Pancreas (tissue), 10 donors: ENCODE measurements around the gene OST4. TPM values are rescaled to one million over a fixed set of nuclear protein-coding genes. Genes with fewer than 3 reads are reported as not detected.

Source experiments
- ATAC-seq, 4 donors: fragments of 200-7000 bp; cut with Tn5 transposase; one replicate each; pipeline versions ENCODE4 v1.8.0 to v1.9.1; 2020; ENCODE audit warnings: mild to moderate bottlenecking in 4 of 4, moderate library complexity in 4 of 4
- DNase-seq, 6 donors: peaks; one replicate each; pipeline ENCODE4 v3.0.0-alpha.2; 2020
- FAIRE-seq: peaks from 2 replicates; lab custom pipeline; 2012; peaks lifted over from hg19 to GRCh38; lab: Jason Lieb, UNC
- H3K27ac ChIP-seq, 4 donors: fragments of 200-600 bp; sonication (generic); 1 replicate in 3 of 4; 2 replicates in 1 of 4; pipeline versions ENCODE4 v1.5.0 to v1.8.0; 2020
- H3K27me3 ChIP-seq, 4 donors: fragments of 200-600 bp; one replicate each; pipeline ENCODE4 v1.8.0; 2021
- H3K36me3 ChIP-seq, 3 donors: fragments of 200-600 bp; sonication (generic) in 1 of 3; one replicate each; pipeline versions ENCODE4 v1.5.0 to v1.8.0; 2020 to 2021
- H3K4me1 ChIP-seq, 3 donors: fragments of 200-600 bp; one replicate each; pipeline ENCODE4 v1.8.0; 2021
- H3K4me3 ChIP-seq, 4 donors: fragments of 200-600 bp; sonication (generic) in 2 of 4; one replicate each; pipeline versions ENCODE4 v1.5.0 to v1.8.0; 2020 to 2021
- H3K9me3 ChIP-seq, 4 donors: fragments of 200-600 bp; one replicate each; pipeline ENCODE4 v1.8.0; 2021
- CTCF ChIP-seq, 4 donors: fragments of 200-600 bp; sonication (generic) in 3 of 4; IDR thresholded peaks; one replicate each; pipeline versions ENCODE4 v1.5.0 to v1.8.0; 2021; ENCODE audit warnings: antibody characterized with exemption in 4 of 4
- WGBS, 2 donors: extraction: QIAGEN DNeasy Blood & Tissue Kit; methylation state at CpG; one replicate each; pipeline ENCODE4 v1.1.7; 2013; 5-methylcytosine and 5-hydroxymethylcytosine counted together
- intact Hi-C, 3 donors: fragments of 100-400 bp; cut with DNase I; formaldehyde crosslinking; loops; one replicate each; pipeline versions ENCODE4 v1.11.1 to v1.14.2; 2022
- polyA plus RNA-seq, 2 donors: library from polyadenylated mRNA; stranded (reverse); fragments of 200-250 nt; gene quantifications; one replicate each; pipeline ENCODE4 v1.2.3, GENCODE V29; 2013
- total RNA-seq, 6 donors: library from RNA; stranded (reverse); fragmentation: NEBNext Ultra II Directional in 4 of 6; extraction: Animal tissue kit (Norgen Biotek cat#: 25700) in 4 of 6; gene quantifications; one replicate each; pipeline versions ENCODE4 v1.2.1 to v1.2.4, GENCODE V29; 2021 to 2023
- donor health status: healthy with polysubstance abuse.
- donor health status: DM: no; HTN: no; CAD: no; lungs with moderate emphysema.
- donor health status: DM: no; HTN: no; CAD: no.
- donor health status: control.
- donor health status: control.
- donor health status: Bipolar disorder and iron deficiency.
- donor health status: DM: yes; HTN: yes; CAD: no.
- donor health status: DM: no; HTN: no; CAD: no.
- donor health status: DM: no; HTN: no; CAD: no.
- donor health status: DM: yes; HTN: yes; CAD: no.

Gene OST4
- total and polyA plus RNA-seq, 8 donors: 76.6 to 188 (median 120) TPM

GRCh38 chr2:27069961-27070618 is 1.4 kb downstream of the OST4 start:
- Histone ChIP-seq H3K4me1 (peaks cover 12 to 18% (median 13%) of the 10 kb centered on the region in 3 donors), H3K9me3 (no peaks in the 10 kb centered on the region), H3K27ac (no peak overlapping the region), H3K27me3 (no peaks in the 10 kb centered on the region), H3K36me3 (no peaks in the 10 kb centered on the region), H3K4me3 (peak overlapping the region in 3 of 4 donors; percentile 66 to 96 (median 89))
- WGBS, 2 donors: 69 to 73% methylated on average over 8 of the region's 8 CpGs
- TF ChIP-seq CTCF (IDR thresholded peaks at IDR 0.05): no peak
- intact Hi-C loops: no loop called here
- no peak for ATAC-seq
- no peak for FAIRE-seq
- DNase-seq: no peak

- TF ChIP-seq CTCF (IDR thresholded peaks at IDR 0.05): no peak
- intact Hi-C loops: no loop called here
- Histone ChIP-seq H3K9me3 (no peaks in the 10 kb centered on the region), H3K4me1 (peaks cover 12 to 18% (median 13%) of the 10 kb centered on the region in 3 donors), H3K4me3 (peak overlapping the region in 1 of 4 donors; percentile 96), H3K27ac (no peak overlapping the region), H3K36me3 (no peaks in the 10 kb centered on the region), H3K27me3 (no peaks in the 10 kb centered on the region)
- FAIRE-seq: no peak
- 94% methylated on average over 6 of the region's 6 CpGs for WGBS, 2 donors
- no peak for ATAC-seq
- DNase-seq: no peak
Measured at GRCh38 chr2:27069436-27069835, 2.0 kb downstream of the OST4 start.

GRCh38 chr2:27067385-27067784 is 4.1 kb downstream of the OST4 start:
- 93 to 95% methylated on average over 5 of the region's 5 CpGs for WGBS, 2 donors
- Histone ChIP-seq H3K36me3 (no peaks in the 10 kb centered on the region), H3K27ac (no peak overlapping the region), H3K27me3 (no peaks in the 10 kb centered on the region), H3K4me3 (no peak overlapping the region), H3K4me1 (peaks cover 12 to 14% (median 13%) of the 10 kb centered on the region in 3 donors), H3K9me3 (no peaks in the 10 kb centered on the region)
- no peak for TF ChIP-seq CTCF (IDR thresholded peaks at IDR 0.05)
- intact Hi-C loops: no loop called here
- DNase-seq (no peak), ATAC-seq (no peak), FAIRE-seq (no peak)

- H3K27ac ChIP-seq: no peak overlapping the region
- ATAC-seq (no peak), FAIRE-seq (no peak), DNase-seq (no peak)
- H3K27me3 ChIP-seq: no peaks in the 10 kb centered on the region
- 81 to 84% methylated on average over 3 of the region's 3 CpGs for WGBS, 2 donors
- no peaks in the 10 kb centered on the region for H3K9me3 ChIP-seq
- intact Hi-C loops: no loop called here
- H3K4me1 ChIP-seq: peaks cover 7 to 9% (median 7%) of the 10 kb centered on the region in 3 donors
- no peak overlapping the region for H3K4me3 ChIP-seq
- no peak for TF ChIP-seq CTCF (IDR thresholded peaks at IDR 0.05)
- H3K36me3 ChIP-seq: no peaks in the 10 kb centered on the region
Measured at GRCh38 chr2:27065128-27065527, 6.3 kb downstream of the OST4 start.

GRCh38 chr2:27060323-27060722 is 11.1 kb downstream of the OST4 start:
- Histone ChIP-seq H3K27ac (no peak overlapping the region), H3K4me1 (peaks cover 0 to 13% (median 8%) of the 10 kb centered on the region in 3 donors), H3K27me3 (no peaks in the 10 kb centered on the region), H3K36me3 (peaks cover 0 to 9% (median 3%) of the 10 kb centered on the region in 3 donors), H3K9me3 (no peaks in the 10 kb centered on the region), H3K4me3 (no peak overlapping the region)
- no peak for DNase-seq
- no peak for FAIRE-seq
- TF ChIP-seq CTCF (IDR thresholded peaks at IDR 0.05): no peak
- intact Hi-C loops: no loop called here
- 50 to 57% methylated on average over 3 of the region's 3 CpGs for WGBS, 2 donors
- peak in 3 of 4 donors; percentile 26 to 50 (median 37) for ATAC-seq
